Measurements from ENCODE around the gene MINPP1.

- TF ChIP-seq CTCF (IDR thresholded peaks at IDR 0.05): no peak
- TF ChIP-seq POLR2A (IDR thresholded peaks at IDR 0.05): no peak
Observed at GRCh38 chr10:87580016-87580415, 75.3 kb downstream of the MINPP1 start.
